Measurements from ENCODE around the gene TRAF3.

The TRAF3 gene

DNA sequence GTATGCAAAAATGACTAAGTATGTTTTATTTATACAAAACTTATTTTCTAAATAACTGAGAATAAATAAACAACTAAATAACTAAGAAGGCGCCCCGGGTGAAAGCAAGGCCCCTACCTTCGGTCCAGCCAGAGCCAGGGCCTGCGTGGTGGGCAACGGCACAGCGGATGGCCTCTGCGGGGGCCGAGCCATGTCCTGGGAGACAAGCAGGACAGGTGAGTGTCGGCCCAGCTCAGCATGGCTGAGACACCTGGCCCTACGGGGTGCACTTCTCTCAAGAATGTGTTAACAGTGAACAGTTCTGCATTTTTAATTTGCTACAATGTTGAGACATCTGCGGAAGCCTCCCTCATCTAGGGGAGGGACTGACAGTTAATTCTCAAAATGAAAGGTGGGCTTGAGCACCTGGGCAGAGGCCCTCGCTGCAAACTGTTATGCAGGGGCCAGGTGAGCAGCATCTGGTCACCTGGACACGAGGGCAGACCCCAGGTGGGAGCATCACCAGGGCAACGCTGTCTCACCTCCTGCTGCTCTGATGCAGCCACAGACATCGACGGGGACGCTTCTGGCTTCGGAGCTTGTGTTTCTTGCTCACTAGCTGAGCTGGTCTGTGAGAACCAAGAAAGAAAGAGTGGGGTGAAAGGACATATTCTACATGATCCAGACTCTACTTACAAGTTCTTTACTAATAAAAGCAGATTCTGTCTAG, 177.0 kb downstream of the TRAF3 start:
- no peak for TF ChIP-seq CTCF (conservative IDR thresholded peaks at IDR 0.05; ENCODE audit: low read depth, low read length)
- no peak for DNase-seq (ENCODE audit: low read depth)
- H3K4me3 ChIP-seq (ENCODE audit: low read depth, low read length) = no peak overlapping the region

GRCh38 chr14:102955636-102956408, 178.6 kb downstream of the TRAF3 start:
- no peak for TF ChIP-seq CTCF (conservative IDR thresholded peaks at IDR 0.05; ENCODE audit: low read depth, low read length)
- DNase-seq (ENCODE audit: low read depth) = no peak
- no peak overlapping the region for H3K4me3 ChIP-seq (ENCODE audit: low read depth, low read length)

DNA sequence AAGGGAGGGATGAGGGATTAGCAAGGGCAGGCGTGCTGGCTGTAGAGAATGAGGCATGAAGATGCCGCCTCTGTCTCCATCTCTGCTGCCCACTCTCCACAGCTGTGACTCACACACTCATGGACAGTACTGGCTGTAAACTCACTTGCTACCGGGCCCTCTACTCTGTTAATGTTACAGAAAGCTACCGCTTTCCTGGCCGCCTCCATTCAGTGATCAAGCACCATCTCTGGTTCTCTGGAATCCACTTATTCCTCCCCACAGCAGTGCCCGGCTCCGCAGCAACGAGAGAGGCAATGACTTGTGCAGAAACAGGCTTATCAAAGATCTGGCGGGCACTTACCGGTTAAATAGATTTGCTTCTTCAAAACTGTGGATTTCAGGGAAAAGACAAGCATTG, 180.0 kb downstream of the TRAF3 start:
- DNase-seq (ENCODE audit: low read depth) = no peak
- no peak for TF ChIP-seq CTCF (conservative IDR thresholded peaks at IDR 0.05; ENCODE audit: low read depth, low read length)
- H3K4me3 ChIP-seq (ENCODE audit: low read depth, low read length) = no peak overlapping the region

DNA sequence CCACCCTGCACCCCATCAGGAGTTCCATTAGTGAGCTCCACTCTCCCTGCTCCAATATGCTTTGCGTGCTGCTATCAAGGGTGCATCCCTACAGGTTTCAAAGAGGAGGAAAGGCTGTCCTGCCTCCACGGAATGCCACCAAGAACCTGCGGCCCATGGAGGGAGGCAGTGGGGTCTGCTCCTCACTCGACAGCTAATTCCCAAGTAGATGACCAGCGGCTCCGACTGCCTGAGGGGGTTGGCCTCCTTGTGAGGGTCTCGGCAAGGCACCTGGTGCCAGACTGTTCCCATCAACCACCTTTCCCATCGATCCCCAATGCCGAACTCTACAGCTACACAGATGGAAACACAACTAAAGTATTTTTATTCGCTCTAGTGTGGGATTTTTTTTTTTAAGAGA, 181.2 kb downstream of the TRAF3 start:
- no peak overlapping the region for H3K4me3 ChIP-seq (ENCODE audit: low read depth, low read length)
- no peak for DNase-seq (ENCODE audit: low read depth)
- TF ChIP-seq CTCF (conservative IDR thresholded peaks at IDR 0.05; ENCODE audit: low read depth, low read length) = no peak
